NCI-H2107 (cell line): ENCODE measurements around the gene MYO1E.

ENCODE experiments used
- DNase-seq: peaks from one replicate; lab custom pipeline; 2025; lab: John Stamatoyannopoulos, UW

Gene MYO1E

DNA sequence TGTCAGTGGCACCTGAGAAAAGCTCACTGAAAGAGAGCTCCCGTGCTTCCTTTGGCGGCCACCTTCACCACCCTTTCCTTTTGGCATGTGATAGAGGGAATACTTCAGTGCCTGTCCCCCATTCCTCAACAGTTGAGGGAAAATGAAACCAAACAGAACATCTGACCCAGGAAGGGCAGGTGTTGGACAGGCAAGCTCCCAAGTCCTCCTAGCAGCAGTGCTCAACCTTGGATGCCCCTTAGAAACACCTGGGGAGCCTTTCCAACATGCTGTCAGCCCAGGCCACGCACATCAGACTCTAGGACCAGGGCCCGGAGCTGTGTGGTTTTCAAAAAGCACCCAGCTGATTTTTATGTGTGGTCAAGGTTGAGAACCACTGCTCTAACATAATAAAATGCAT lies 143.7 kb downstream of the MYO1E start:
- DNase-seq = no peak

DNA sequence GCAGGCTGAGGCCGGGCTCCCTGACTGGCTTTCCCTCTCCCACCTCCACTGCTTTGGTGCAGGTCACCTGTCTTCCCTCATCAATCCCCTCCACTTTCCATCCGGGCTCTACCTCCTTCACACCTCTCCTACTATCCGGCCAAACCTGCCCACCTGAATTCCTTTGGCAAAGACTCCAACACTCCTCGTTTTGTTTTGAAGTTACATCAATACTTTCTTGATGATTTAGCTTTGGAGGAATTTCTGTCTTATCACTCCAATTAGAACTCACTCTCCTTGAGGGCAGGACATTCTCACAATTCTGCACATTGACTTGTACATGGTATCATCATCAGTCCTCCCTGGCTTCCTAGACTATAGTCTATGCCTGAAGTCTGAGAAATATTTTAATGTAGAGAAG lies 145.7 kb downstream of the MYO1E start:
- DNase-seq = no peak

DNA sequence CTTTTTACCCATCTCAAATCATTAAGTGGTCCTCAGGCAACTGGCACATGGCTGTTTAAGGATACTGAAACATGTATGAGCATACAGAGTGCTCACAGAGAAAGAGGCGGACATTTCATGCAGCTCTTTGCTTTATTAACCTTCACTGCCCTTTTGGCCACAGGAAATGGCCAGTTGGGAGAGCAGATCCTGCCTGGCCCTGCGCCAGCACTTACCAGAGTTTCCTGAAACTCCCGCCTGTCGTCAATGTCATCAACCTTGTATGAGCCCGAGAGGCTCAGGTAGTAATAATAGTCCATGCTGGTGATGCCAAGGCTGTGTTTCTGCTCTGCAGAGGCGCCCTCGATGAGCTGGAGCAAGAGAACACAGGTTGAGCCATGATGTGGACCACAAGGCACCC lies 148.2 kb downstream of the MYO1E start:
- no peak for DNase-seq

DNA sequence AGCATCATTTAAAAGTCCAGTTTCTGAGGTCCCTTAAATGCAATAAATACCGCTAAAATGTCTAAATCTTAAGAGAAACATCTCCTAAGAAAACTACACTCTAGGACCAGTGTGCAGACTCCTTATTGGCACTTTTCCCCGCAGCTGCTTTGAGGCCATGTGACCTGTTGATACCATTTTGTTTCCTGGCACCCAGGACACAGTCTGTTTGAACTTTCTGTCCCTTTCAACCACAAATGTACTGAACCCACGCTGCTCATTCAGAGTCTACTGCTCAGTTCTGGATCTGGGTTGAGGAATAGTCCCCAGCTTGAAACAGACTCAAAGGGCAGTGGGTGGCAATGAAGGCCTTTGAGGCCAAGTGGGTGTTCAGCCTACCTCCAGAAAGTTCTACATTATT lies 148.9 kb downstream of the MYO1E start:
- DNase-seq = no peak

DNA sequence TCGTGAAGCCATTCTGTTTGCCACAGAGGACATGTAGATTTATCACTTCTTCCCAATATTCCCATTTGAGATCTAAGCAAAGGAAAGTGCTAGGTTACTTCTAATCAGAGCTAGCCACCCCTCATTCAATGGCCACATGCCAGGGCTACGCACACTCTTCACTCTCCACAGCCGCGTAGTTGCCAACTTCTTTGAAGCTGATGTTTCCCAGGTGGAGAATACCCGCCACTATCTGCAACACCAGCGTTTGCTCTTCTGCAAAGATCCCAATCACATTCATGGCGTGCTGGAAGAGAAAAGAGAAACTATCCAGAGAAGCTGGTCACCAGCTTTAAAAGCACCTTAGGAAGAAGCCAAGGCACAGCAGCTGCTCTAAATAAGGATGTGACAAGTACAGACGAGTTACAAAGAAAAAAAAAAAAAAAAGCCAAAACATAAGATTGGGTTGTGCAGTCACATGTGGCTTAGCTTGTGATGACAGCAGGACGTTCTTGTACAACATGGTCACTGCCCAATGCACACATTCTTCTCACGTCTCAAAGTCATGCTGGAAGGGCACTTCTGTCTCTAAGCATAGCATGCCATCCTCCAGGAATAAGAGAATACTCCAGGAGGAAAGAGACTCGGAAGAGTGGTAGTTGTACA lies 149.6 kb downstream of the MYO1E start:
- no peak for DNase-seq

- DNase-seq = no peak
Observed at GRCh38 chr15:59221511-59222505, 150.9 kb downstream of the MYO1E start.

GRCh38 chr15:59218710-59219109 lies 154.0 kb downstream of the MYO1E start:
- DNase-seq = no peak

GRCh38 chr15:59217876-59218498 lies 154.7 kb downstream of the MYO1E start:
- no peak for DNase-seq

DNA sequence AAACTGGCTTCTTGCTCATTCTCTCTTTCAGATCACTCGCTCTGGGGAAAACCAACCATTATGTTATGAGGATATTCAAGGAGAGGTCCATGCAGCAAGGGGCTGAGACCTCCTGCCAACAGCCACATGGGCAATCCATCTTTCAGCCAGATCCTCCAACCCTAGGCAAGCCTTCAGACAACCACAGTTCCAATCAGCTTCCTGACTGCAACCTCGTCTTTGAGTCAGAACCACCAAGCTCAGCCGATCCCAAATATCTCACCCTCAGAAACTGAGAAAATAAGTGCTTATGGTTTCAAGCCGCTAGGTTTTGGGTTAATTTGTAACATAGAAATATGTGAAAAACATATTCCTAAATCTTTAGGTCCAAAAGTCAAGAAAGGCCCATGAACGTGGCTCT lies 155.8 kb downstream of the MYO1E start:
- DNase-seq = no peak

GRCh38 chr15:59210186-59210585 lies 162.5 kb downstream of the MYO1E start:
- no peak for DNase-seq

DNA sequence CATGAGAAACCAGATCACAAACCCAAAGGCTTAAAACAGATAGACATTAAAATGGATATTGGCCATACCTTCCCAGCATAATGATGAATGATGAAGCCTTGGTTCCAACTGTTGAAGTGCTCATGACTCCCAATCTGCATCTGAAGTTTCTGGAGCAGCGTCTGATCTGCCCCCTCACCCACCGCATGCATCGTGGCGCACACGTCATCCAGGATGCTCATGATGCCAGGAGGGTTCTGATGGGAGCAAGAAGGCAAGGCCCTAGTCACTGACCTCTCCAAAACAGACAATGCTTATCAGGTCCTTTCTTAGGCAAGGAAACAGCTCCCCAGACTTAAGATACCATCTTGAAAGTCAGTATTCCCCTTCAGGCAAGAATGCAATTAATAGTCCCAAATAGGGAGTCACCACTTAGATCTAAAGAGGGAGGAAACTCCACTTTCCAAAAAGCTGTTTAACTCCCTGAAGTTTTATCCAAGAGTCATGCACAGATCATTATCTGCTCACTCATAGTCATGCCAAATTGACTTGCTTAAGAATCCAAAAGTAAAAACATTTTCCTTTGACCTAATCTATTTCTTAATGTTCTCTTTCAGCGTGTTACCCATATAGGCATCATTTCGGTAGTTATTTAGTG lies 163.9 kb downstream of the MYO1E start:
- no peak for DNase-seq

GRCh38 chr15:59206623-59207183 lies 166.0 kb downstream of the MYO1E start, which contains the start of gene LDHAL6B:
Gene LDHAL6B, plus strand, starts transcription at chr15:59206843. Its CDS starts 98 bp downstream, at chr15:59206941.
- no peak for DNase-seq

- no peak for DNase-seq
Observed at GRCh38 chr15:59205839-59206622, 166.6 kb downstream of the MYO1E start.

DNA sequence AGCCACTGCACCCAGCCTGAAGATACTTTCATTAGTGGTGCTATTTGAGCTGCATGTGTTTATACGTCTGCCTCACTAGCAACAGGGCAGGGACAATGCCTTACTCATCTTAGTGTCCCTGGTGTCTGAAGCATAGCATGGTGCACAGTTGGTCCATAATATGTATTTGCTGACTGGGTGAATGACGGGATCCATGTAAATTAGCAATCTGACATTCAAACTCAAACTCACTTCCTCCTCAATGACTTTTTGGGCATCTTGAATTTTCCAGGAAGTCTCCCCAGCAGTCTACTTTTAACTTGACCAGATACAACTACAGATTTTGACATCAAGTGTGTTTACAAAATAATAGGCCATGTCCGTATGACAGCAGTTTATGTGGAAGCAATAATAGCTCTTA lies 169.0 kb downstream of the MYO1E start:
- no peak for DNase-seq

- no peak for DNase-seq
Observed at GRCh38 chr15:59203008-59203407, 169.7 kb downstream of the MYO1E start.

DNA sequence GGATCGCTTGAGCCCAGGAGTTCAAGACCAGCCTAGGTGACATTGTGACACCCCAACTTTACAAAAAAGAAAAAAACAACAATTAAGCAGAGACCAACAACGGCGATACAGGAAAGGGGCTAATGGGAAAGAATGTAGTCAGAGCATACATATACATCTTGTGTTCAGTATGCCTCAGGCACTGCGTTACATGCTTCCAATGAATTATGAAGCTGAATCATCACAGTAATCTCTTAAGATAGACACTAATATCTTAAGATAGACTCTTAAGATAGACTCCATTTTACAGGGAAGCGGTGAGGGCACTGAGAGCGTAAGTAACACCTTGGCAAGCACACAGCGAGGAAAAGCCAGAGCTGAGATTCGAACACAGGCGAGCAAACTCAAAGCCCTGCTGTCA lies 172.1 kb downstream of the MYO1E start:
- DNase-seq = no peak

- DNase-seq = no peak
Observed at GRCh38 chr15:59199626-59200465, 172.8 kb downstream of the MYO1E start.

DNA sequence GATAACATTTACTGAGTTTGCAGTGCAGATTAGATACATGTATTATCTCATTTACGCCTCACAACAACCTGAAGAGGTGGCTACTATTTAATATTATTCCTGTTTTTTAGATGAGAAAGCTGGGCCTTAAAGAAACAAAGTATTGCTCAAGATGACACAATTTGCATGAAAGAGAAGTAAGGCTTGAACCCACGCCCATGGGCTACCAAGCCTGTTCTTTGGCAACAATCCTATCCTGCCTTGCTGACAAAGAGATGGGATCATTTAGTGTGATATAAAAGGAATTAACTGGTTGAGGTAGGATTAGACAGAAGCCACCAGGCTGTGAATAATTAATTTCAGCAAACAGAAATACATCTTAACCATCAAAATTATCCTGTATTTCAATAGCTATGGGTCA lies 175.2 kb downstream of the MYO1E start:
- no peak for DNase-seq

DNA sequence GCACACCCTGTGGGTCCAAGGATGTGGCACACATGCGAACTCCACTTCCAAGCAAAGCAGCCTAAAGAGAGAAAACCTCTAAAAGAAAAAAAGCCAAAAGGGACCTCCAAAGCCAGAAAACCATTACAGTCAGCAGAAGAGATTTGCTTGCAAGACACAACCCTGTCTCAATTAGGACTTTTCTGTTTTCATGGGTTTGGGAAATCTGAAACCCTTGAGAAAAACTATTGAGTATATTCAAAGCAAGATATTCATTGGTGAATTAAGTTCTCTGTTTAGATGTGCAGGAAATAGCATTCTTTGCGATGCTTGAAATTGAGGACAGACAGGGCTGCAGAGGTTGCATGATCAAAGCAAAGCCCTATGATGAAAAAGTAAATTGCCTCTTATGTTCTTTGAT lies 176.3 kb downstream of the MYO1E start:
- DNase-seq = no peak

GRCh38 chr15:59194639-59195325 lies 177.9 kb downstream of the MYO1E start:
- no peak for DNase-seq
